Kidney tubule cell (primary cell): Measurements from ENCODE around the gene NXPH3.
"Not testable (repeated sequence)": the region's sequence is repeated elsewhere in the genome, so short reads cannot be mapped to it uniquely, and the experiment has no call there.

Source experiments
- DNase-seq: peaks from one replicate; pipeline ENCODE4 v3.0.0-alpha.2; 2018; ENCODE audit warnings: low spot score

Gene NXPH3

GRCh38 chr17:49575679-49576087 is at the start of gene NXPH3:
NXPH3 (plus strand) TSS chr17:49575871; CDS start chr17:49576220, 349 bp downstream.
- peak; percentile 57 for DNase-seq

GRCh38 chr17:49527927-49528651 is 47.6 kb upstream of the NXPH3 start:
- DNase-seq, result no peak

GRCh38 chr17:49528966-49529365 is 46.7 kb upstream of the NXPH3 start:
- DNase-seq, result no peak

DNA sequence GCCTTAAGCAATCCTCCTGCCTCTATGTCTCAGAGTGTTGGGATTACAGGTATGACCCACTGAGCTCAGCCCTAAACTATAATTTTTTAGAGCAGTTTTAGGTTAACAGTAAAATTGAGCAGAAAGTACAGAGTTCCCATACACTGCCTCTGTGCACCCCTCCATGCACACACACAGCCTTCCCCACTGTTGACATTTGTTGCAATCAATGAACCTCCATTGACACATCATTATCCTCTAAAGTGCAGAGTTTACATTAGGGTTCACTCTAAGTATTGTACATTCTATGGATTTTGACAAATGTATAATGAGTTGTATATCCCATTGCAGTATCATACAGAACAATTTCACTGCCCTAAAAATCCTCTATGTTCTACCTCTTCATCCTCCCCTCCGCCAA is 45.6 kb upstream of the NXPH3 start:
- DNase-seq, result no peak

DNA sequence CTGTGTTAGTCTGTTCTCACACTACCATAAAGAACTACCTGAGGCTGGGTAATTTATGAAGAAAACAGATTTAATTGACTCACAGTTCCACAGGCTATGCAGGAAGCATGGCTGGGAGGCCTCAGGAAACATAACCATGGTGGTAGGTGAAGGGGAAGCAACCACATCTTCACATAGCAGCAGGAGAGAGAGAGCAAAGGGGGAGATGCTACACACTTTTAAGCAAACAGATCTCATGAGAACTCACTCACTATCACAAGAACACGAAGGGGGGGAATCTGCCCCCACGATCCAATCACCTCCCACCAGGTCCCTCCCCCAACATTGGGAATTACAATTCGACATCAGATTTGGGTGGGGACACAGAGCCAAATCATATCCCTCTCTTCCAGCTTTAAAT is 31.8 kb upstream of the NXPH3 start:
- no peak for DNase-seq

DNA sequence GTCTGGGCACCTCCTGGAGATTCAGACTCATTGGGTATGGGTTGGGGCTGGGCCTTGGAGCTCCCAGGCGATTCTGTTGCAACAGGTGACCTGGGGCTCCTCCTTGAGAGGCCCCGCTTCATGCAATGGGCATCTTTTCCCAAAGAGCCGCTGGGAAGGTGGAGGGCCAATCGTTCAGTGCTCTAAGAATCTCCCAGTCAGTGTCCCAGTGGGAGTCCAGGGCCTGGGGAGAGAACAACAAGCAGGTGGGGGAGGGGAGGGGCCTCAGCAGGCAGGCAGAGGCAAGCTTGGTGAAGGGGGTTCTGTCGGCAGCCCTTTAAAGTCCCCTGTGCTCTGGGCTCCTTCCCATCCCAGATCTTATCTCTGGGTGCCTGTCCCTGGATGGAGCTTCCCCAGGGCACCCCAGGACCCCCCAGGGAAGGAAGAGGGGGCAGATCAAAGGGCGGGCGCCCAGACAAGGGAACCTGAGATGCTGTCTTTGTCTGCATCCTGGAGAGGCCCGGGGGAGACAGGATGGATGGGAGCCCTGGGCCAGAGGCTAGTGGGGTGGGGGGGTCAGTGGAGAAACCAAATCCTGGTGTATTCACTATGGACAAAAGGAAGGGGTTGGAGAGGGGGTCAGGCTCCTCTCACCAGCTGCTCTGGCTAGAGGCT is 30.5 kb upstream of the NXPH3 start:
- DNase-seq, result no peak

DNA sequence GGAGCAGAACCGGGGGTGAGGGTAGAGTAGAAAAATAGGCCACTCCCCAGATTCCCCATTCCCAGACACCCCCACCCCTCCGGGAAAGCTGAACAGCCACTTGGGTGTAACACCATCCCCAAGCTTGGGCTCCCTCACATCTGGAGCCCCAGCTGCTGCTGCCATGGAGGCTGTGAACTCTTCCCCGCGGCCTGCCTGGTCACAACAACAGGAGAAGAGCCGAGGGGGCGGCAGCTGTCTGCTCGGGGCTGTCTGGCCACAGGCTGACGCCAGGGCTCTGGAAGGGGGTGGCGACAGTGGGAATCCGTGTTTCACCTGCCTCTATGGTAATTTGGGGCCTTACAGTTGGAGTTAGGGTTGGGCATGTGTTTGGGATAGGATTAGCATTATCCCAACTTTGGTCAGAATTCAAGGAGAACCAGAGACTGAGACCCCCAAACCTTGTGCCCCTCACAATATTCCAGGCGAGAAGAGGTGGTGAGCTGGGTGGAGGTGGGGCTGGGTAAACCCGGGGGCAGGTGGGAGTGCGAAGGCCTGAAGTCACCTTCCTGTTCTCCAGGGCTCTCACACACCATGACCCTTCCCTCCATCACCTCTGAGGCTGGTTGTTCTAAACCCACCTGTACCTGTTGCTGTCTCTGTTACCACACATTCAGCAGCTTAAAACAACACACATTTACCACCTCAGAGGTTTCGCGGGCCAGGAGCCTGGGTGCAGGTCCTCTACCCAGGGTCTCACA is 29.7 kb upstream of the NXPH3 start:
- DNase-seq, result no peak

- DNase-seq, result no peak
Measured at GRCh38 chr17:49546546-49547535, 28.8 kb upstream of the NXPH3 start.

GRCh38 chr17:49547566-49547965 is 28.1 kb upstream of the NXPH3 start:
- no peak for DNase-seq

GRCh38 chr17:49548051-49548505 is 27.6 kb upstream of the NXPH3 start:
- DNase-seq, result no peak

DNA sequence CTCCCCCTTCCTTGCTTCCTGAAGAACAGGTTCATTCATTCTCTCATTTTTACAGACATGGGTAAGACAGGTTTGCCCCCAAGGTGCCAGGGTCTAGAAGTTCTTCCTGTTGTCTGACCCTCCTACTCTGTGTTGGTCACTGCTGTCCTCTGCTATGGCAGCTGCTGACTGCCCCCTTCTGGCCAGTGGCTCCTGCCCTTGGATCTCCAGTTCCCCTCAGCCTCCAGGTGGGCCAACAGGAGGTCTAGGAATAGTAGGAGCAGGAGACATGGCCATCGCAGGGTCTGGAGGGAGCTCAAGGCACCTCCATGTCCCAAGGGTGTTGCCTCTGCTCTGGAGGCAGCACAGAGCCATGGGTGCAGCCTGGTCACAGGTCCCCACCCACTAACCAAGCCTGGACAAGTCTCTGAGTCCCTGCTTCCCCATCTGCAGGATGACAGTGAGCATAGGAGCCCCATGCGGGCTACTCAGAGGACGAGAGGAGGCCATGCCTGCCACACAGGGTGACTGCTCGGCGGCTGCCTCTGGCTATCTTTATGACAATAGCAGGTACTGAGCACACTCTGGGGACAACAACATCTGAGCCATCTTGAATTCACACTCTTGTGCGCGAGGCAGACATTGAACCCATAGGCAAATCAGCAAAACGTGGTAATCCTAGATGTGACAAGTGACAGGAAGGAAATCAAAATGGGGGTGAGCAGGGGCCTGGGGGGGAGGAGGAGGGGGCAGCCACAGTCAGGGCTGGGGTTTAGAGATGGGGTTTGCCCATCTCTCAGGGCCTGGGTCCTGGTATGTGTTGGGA is 27.0 kb upstream of the NXPH3 start:
- DNase-seq, result peak; percentile 57

DNA sequence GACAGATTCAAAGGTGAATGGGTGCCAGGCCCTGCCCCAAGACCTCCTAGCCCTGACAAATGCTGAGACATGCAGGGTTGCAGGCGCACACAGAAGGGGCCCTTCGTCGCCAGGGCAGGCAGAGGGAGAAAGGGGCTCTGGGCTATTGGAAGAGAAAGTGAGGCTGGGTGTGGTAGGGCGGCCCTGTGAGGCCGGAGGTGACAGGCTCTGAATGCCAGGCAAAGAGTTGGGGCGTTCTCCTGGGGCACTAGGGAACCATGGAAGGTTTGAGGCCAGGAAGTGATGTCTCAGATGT is 26.4 kb upstream of the NXPH3 start:
- DNase-seq, result no peak

DNA sequence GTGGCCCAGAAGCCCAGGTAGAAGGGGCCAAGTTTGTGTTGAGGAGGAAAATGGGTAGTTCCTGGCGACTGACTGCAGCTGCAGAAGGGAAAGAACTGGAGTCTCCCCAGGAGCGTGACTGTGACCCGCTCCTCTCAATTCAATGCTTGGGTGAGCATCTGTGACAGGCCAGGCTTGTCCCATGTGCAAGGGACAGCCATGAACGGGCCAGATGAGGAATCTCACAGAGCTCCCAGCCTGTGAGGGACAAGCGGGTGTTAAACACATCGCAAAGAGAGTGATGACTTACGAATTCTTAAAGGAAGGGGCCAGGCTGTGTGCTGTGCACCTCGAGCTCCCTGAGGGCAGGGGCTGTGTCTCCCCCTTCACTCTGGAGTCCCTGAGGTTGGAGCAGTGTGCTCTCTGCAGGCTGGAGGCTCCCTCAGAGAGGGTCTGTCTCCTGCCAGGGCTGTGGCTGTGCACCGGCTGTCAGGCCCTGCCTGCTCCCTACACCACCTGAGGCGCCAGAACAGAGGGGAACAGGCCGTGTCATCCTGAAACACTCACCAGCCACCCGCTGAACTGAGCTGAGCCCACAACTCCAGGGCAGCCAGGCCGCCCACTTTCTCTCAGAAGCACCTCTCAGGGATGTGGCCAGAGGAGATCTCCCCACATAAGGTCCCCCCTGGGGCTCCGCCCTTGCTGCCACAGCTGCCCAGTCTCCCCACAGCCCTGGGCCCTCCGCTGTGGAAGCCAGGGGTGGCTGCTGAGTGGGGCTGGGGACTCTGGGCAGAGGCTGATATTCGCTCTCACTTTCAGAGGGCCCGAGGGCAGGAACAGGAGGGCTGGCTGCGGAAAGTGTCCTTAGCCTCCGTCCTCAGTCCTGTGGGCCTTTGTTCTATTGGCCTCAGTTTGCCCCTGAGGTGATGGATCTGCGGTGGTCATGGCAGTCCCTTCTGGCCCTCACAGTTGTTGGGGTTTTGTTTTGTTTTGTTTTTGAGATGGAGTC is 25.7 kb upstream of the NXPH3 start:
- DNase-seq, result no peak

- DNase-seq, result not testable (repeated sequence)
Measured at GRCh38 chr17:49550764-49551163, 24.9 kb upstream of the NXPH3 start.

DNA sequence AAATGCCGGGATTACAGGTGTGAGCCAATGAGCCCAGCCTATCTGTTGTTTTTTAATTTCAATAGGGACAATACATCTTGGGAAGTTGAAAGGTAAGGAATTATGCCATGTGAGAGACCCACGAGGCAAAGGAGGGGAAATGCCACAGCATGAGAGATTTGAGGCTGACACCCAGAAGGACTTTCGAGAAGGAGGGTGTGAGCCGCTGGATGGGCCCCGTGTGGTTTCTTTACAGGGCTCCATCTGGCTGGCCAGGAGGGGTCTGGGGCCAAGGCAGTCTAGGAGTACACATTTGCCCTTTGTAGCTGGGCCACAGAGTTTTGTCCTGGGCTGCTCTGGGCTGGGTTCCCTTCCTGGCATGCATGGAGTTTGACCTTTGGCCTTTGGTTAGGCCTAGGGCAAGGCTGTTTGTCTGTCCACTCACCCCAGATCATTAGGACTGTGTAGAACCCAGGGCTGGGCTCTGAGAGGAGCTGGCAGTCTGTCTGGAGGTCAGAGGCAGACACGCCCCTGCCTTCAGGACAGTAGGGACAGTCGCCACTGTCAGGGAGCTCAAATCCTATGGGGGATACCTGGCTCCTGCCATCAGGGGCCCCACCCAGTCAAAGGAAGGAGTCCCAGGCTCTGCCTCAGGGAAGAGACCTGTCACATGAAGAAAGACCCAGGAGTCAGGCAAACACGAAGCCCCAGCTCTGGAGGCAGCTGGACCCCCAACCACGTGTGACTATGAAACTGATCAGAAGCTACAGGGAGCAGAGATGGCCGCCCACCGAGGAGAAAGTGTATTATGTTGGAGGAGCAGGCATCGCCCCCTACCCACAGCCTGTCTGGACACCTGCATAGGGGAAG is 24.2 kb upstream of the NXPH3 start:
- DNase-seq, result no peak

GRCh38 chr17:49552070-49552751 is 23.5 kb upstream of the NXPH3 start:
- no peak for DNase-seq

DNA sequence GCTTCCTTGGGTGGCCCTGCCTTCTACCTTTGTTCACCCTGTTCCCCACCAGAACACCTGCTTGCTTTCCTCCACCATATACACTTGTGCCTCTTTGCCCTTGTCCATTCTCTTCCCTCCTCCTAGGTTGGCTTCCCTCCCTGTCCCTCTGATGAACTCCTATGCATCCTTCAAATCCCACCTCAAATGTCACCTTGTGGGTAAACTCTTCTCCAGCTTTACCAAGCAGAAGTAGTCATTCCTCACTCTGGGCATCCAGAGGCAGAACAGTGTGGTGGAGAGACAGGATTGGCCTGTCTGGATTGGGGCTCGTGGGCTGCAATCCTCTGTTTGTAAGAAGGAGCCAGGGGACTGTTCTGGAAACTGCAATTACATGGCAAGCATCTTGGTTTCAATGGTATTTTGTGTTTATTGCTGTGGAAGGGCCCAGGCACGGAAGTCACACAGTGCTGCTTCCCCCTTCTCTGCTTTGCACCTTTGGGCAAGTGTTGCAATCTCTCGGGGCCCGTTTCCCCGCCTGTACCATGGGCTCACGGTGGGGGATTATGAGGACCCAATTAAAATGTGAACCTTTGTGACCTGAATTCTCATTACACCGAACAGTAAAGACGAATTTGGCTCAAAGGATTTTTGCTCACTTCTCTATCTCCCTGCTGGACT is 21.9 kb upstream of the NXPH3 start:
- DNase-seq, result no peak
